AG09309 (cell line): ENCODE data around the gene RGS9.

Experiments
- DNase-seq: peaks from one replicate; pipeline ENCODE4 v3.0.0-alpha.2; 2010; ENCODE audit warnings: low read depth
- H3K4me3 ChIP-seq: 2 replicates; pipeline ENCODE4 v1.5.1; 2011; ENCODE audit warnings: mild to moderate bottlenecking, low read depth, low read length, moderate library complexity; ENCODE audit not compliant: control insufficient read depth
- TF ChIP-seq, protein P1 (sequence below): IDR thresholded peaks from 2 replicates; pipeline ENCODE4 v1.5.1; 2011; ENCODE audit warnings: mild to moderate bottlenecking, low read depth, low read length, inconsistent platforms; ENCODE audit not compliant: insufficient read depth, control insufficient read depth; ENCODE audit errors: missing control alignments

RGS9 gene

DNA sequence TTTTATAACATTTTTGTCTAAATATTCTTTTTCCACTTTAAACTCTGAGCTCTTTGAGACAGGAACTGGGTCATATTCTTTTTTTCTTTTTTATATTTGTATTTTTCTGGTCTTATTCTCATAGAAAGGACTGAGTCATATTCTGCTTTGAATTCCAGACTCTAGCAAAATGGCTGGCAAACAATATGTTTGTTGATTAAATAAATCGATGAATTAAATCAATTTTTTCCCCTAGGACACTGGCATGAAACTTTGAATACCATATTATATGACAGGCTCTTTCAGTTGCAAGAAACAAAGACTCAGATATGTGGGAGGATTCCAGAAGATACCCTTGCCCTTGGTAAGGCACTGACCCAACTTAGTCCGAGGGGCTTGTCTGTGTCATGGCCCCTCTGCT is 3.1 kb upstream of the RGS9 start:
- TF ChIP-seq, protein P1, sequence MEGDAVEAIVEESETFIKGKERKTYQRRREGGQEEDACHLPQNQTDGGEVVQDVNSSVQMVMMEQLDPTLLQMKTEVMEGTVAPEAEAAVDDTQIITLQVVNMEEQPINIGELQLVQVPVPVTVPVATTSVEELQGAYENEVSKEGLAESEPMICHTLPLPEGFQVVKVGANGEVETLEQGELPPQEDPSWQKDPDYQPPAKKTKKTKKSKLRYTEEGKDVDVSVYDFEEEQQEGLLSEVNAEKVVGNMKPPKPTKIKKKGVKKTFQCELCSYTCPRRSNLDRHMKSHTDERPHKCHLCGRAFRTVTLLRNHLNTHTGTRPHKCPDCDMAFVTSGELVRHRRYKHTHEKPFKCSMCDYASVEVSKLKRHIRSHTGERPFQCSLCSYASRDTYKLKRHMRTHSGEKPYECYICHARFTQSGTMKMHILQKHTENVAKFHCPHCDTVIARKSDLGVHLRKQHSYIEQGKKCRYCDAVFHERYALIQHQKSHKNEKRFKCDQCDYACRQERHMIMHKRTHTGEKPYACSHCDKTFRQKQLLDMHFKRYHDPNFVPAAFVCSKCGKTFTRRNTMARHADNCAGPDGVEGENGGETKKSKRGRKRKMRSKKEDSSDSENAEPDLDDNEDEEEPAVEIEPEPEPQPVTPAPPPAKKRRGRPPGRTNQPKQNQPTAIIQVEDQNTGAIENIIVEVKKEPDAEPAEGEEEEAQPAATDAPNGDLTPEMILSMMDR, result no peak
- no peak for DNase-seq
- no peak overlapping the region for H3K4me3 ChIP-seq

DNA sequence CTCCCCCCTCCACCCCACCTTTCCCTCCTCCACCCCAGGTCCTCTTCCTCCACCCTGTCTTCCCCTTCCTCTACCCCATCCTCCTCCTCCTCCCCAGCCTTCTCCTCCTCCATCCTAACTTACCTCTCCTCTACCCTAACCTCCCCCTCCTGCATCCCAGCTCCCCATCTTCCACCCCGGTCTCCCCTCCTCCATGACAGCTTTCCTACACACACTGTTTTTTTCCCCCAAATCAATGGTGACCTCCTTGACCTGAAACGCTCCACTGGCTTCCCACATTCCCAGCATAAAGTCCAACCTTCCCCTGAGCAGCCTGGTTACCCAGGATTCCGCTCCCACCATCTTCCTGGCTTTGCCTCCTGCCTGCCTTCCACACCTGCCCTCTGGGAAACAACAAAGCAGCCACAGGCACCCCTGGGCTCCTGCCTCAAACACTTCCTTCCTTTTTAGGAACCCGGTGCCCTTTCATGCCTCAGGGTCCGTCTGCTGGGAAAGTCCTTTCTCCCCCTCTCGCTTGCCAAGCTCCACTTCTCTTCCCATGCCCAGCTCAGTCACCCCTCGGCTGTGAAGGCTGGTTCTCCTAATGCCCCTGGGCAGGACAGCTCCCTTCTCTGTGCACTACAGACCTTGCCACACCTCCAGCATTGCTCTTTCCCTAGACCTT is 2.1 kb downstream of the RGS9 start:
- TF ChIP-seq, protein P1, result no peak
- no peak for DNase-seq
- H3K4me3 ChIP-seq, result no peak overlapping the region

DNA sequence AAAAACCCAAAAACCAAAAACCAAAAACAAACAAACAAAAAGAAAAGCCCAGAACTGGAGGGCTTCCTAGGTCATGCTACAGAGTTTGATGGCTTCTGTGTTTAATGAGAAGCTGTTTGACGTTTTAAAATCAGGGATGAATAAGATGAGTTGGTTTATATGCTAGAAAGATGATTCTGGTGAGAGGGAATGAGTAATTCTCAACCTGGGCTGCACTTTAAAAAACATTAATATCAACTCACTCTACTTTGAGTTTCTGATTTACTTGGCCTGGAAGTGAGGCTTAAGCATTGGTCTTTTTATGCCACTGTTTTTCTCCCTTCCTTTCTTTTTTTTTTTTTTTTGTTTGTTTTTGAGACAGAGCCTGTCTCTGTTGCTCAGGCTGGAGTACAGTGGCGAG is 5.1 kb downstream of the RGS9 start:
- no peak for DNase-seq
- TF ChIP-seq, protein P1, result no peak
- no peak overlapping the region for H3K4me3 ChIP-seq

DNA sequence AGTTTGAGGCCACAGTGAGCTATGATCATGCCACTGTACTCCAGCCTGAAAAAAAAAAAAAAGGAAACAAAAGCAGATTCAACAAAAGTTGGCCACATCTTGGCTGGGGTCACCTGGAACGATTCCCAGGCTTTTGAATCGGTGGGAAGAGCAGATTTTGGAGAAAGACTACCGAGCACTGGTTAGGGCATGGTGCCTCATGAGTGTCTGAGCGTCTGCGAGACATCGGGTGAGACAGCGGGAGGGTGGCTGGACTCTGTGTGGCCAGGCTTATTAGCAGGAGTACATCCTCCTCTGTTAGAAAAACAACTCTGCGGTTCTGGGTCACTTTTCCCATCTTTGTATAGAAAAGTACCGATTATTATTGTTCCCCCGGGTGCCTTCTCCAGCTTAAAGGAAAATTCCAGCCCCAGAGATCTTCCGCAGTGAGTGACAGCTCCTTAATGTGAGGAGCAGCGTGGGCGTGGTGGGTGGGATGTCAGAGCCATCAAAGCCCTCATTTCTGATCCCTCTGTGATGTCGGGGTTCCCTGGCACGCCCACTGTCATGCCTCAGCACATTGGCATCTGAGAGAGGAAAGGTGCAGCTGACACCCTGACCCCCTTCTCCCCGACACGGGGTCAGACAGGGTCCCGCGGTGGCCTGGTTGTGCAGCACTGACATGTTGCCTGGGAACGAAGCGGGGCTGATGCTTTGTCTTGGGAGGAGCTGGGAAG is 6.9 kb downstream of the RGS9 start:
- H3K4me3 ChIP-seq, result no peak overlapping the region
- TF ChIP-seq, protein P1, result no peak
- DNase-seq, result no peak

- TF ChIP-seq, protein P1, result no peak
- H3K4me3 ChIP-seq, result no peak overlapping the region
- DNase-seq, result no peak
Measured at GRCh38 chr17:65145743-65146142, 8.6 kb downstream of the RGS9 start.

GRCh38 chr17:65147955-65148354 is 10.8 kb downstream of the RGS9 start:
- DNase-seq, result no peak
- TF ChIP-seq, protein P1, result no peak
- no peak overlapping the region for H3K4me3 ChIP-seq
